Panc1 (cell line): ENCODE measurements around the gene EPX. TPM values are rescaled to one million over a fixed set of nuclear protein-coding genes. Genes with fewer than 3 reads are reported as not detected.

Experiments
- ATAC-seq: fragments of 200-7000 bp; cut with Tn5 transposase; 2 replicates; pipeline ENCODE4 v1.9.1; 2020; ENCODE audit warnings: mild to moderate bottlenecking, moderate library complexity
- BruUV-seq: library from RNA; stranded (reverse); fragments of 400-500 nt; replicated peaks from 2 replicates; lab custom pipeline; 2021; lab: Mats Ljungman, UMichigan
- CTCF ChIA-PET: fragments of 300-600 bp; sonication (Branson Sonifier 250); formaldehyde crosslinking; loops from one replicate; lab custom pipeline; 2022; ENCODE audit warnings: antibody characterized with exemption; lab: Charles Lee
- POLR2A ChIA-PET: fragments of 300-600 bp; sonication (Branson Sonifier 250); formaldehyde crosslinking; loops from one replicate; lab custom pipeline; 2022; ENCODE audit warnings: antibody characterized with exemption; lab: Charles Lee
- DNase-seq: peaks from one replicate; pipeline ENCODE4 v3.0.0-alpha.2; 2010; ENCODE audit warnings: low read depth, low spot score
- H3K27ac ChIP-seq: 2 replicates; pipeline ENCODE4 v1.5.1; 2011; ENCODE audit warnings: mild to moderate bottlenecking, low read length, inconsistent platforms
- H3K27me3 ChIP-seq: fragments of 200-500 bp; sonication (Bioruptor generic); 2 replicates; pipeline ENCODE4 v1.6.0; 2014; ENCODE audit warnings: low read length, inconsistent platforms; ENCODE audit not compliant: control insufficient read depth, insufficient read depth
- H3K36me3 ChIP-seq: fragments of 200-500 bp; sonication (Bioruptor generic); 2 replicates; pipeline ENCODE4 v1.5.1; 2014; ENCODE audit warnings: inconsistent platforms, mild to moderate bottlenecking, low read length, moderate library complexity; ENCODE audit not compliant: control insufficient read depth, insufficient read depth
- H3K4me1 ChIP-seq: 2 replicates; pipeline ENCODE4 v1.5.1; 2011; ENCODE audit warnings: inconsistent platforms, mild to moderate bottlenecking, low read length, moderate library complexity; ENCODE audit not compliant: control insufficient read depth, insufficient read depth
- H3K4me3 ChIP-seq, 2 experiments: 2 replicates each; pipeline ENCODE4 v1.5.1; 2011 to 2012; ENCODE audit warnings: low read depth in 2 of 2, low read length in 2 of 2, mild to moderate bottlenecking in 2 of 2, inconsistent platforms in 1 of 2, moderate library complexity in 1 of 2
- H3K9me3 ChIP-seq: fragments of 200-500 bp; sonication (Bioruptor generic); 2 replicates; pipeline ENCODE4 v1.5.1; 2014; ENCODE audit warnings: low read depth, mild to moderate bottlenecking, inconsistent platforms, low read length, moderate library complexity; ENCODE audit not compliant: control insufficient read depth, insufficient read depth
- POLR2AphosphoS5 ChIP-seq: IDR thresholded peaks from 2 replicates; pipeline ENCODE4 v1.6.1; 2012; ENCODE audit warnings: mild to moderate bottlenecking, low read depth, low read length, moderate library complexity
- SIN3A ChIP-seq: IDR thresholded peaks from 2 replicates; pipeline ENCODE4 v1.6.1; 2012; ENCODE audit warnings: low read depth, mild to moderate bottlenecking, low read length, moderate library complexity, borderline replicate concordance; ENCODE audit not compliant: insufficient read depth
- TCF7L2 ChIP-seq: IDR thresholded peaks from 2 replicates; pipeline ENCODE4 v1.6.1; 2011; ENCODE audit warnings: mild to moderate bottlenecking, low read depth, low read length, inconsistent platforms
- in situ Hi-C: cut with HindIII; loops from 2 replicates; pipeline ENCODE4 v1.10.0; 2016; ENCODE audit warnings: low sequenced_read_pairs, low pct_unique_long_range_greater_than_20kb
- intact Hi-C: fragments of 100-400 bp; cut with micrococcal nuclease; formaldehyde crosslinking; loops from one replicate; pipeline ENCODE4 v1.10.0; 2022; ENCODE audit not compliant: unreplicated experiment
- total RNA-seq: library from RNA; stranded (reverse); gene quantifications from one replicate; pipeline ENCODE4 v1.2.1, GENCODE V29; 2021; ENCODE audit not compliant: unreplicated experiment
- TF ChIP-seq, protein P1 (sequence below), 2 experiments: IDR thresholded peaks; 2 replicates each; pipeline ENCODE4 v1.6.1; 2011 to 2012; ENCODE audit warnings: low read depth in 2 of 2, control low read depth in 1 of 2, low read length in 1 of 2, mild to moderate bottlenecking in 1 of 2, moderate library complexity in 1 of 2; ENCODE audit not compliant: insufficient read depth in 1 of 2
- TF ChIP-seq, protein P2 (sequence below): fragments of 450-650 bp; IDR thresholded peaks from 2 replicates; pipeline ENCODE4 v1.5.1; 2017; ENCODE audit warnings: mild to moderate bottlenecking

Gene EPX
- total RNA-seq, 1 experiment from 2014 or later: not detected

DNA sequence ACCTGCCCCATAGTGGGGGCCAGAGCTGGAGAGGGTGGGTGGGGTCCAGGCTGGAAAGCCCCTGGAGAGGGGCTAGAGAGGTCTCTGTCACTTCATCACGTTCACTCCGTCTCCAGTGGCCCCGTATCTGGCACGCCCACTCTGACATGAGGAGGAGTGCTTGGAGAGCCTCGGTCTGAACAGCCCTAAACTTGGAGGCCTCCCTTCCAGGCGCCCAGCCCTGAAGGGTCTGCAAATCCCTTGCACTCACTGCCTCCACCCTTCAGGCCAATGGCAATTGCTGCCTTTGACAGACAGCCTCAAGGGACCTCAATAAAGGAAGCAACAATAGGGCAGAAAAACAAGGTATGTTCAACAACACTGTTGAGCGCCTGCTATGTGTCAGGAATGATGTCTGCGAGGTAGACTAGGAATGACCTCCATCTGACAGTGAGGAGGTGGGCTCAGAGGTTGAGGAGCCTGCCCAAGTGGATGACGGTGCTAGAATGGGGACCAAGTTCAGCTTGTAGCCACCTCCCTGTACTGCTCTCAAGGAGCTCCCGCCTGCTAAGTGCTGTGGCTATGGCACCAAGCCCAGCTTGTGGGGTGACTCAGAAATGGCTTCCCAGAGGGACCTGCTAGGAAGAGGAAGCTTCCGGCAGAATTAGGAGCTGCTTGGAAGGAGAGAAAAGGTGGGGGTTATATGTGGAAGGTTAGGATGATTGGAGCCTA lies 2.9 kb upstream of the EPX start:
- in situ Hi-C loops: no loop called here
- intact Hi-C loops: no loop called here
- ChIA-PET POLR2A (no interaction called here), CTCF (interaction anchor here (0.6 to 0.8 kb wide), 2 partner anchors 133 to 328 kb away, joined by 3 to 5 read pairs; no protein-coding TSS in a partner anchor)
- Histone ChIP-seq H3K4me3 (no peak overlapping the region), H3K36me3 (no peaks in the 10 kb centered on the region), H3K9me3 (no peaks in the 10 kb centered on the region), H3K27ac (no peak overlapping the region), H3K27me3 (no peaks in the 10 kb centered on the region; the same call in 1 of the 2 replicates), H3K4me1 (peaks cover 5% of the 10 kb centered on the region; the same call in 1 of the 2 replicates)
- ATAC-seq: peak; percentile 75
- no peak for DNase-seq
- TF ChIP-seq, protein P1, sequence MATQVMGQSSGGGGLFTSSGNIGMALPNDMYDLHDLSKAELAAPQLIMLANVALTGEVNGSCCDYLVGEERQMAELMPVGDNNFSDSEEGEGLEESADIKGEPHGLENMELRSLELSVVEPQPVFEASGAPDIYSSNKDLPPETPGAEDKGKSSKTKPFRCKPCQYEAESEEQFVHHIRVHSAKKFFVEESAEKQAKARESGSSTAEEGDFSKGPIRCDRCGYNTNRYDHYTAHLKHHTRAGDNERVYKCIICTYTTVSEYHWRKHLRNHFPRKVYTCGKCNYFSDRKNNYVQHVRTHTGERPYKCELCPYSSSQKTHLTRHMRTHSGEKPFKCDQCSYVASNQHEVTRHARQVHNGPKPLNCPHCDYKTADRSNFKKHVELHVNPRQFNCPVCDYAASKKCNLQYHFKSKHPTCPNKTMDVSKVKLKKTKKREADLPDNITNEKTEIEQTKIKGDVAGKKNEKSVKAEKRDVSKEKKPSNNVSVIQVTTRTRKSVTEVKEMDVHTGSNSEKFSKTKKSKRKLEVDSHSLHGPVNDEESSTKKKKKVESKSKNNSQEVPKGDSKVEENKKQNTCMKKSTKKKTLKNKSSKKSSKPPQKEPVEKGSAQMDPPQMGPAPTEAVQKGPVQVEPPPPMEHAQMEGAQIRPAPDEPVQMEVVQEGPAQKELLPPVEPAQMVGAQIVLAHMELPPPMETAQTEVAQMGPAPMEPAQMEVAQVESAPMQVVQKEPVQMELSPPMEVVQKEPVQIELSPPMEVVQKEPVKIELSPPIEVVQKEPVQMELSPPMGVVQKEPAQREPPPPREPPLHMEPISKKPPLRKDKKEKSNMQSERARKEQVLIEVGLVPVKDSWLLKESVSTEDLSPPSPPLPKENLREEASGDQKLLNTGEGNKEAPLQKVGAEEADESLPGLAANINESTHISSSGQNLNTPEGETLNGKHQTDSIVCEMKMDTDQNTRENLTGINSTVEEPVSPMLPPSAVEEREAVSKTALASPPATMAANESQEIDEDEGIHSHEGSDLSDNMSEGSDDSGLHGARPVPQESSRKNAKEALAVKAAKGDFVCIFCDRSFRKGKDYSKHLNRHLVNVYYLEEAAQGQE (IDR thresholded peaks at IDR 0.05; ENCODE audit: insufficient read depth in 1 of 2, low read depth in 2 of 2, low read length in 1 of 2): no peak
- TF ChIP-seq SIN3A (no peak), TCF7L2 (no peak), POLR2AphosphoS5 (no peak)
- TF ChIP-seq, protein P2, sequence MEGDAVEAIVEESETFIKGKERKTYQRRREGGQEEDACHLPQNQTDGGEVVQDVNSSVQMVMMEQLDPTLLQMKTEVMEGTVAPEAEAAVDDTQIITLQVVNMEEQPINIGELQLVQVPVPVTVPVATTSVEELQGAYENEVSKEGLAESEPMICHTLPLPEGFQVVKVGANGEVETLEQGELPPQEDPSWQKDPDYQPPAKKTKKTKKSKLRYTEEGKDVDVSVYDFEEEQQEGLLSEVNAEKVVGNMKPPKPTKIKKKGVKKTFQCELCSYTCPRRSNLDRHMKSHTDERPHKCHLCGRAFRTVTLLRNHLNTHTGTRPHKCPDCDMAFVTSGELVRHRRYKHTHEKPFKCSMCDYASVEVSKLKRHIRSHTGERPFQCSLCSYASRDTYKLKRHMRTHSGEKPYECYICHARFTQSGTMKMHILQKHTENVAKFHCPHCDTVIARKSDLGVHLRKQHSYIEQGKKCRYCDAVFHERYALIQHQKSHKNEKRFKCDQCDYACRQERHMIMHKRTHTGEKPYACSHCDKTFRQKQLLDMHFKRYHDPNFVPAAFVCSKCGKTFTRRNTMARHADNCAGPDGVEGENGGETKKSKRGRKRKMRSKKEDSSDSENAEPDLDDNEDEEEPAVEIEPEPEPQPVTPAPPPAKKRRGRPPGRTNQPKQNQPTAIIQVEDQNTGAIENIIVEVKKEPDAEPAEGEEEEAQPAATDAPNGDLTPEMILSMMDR: no peak
- BruUV-seq: no TSS peak

- DNase-seq: no peak
- Histone ChIP-seq H3K27me3 (no peaks in the 10 kb centered on the region; the same call in 1 of the 2 replicates), H3K4me1 (peaks cover 5% of the 10 kb centered on the region; the same call in 1 of the 2 replicates), H3K9me3 (no peaks in the 10 kb centered on the region), H3K27ac (no peak overlapping the region), H3K36me3 (no peaks in the 10 kb centered on the region), H3K4me3 (no peak overlapping the region)
- POLR2A ChIA-PET: no interaction called here
- ATAC-seq: no peak
- CTCF ChIA-PET: interaction anchor here (0.6 kb wide), 2 partner anchors 23 to 24 kb away, joined by 3 to 15 read pairs; no protein-coding TSS in a partner anchor
- no peak for TF ChIP-seq SIN3A
- TF ChIP-seq, protein P1 (IDR thresholded peaks at IDR 0.05; ENCODE audit: insufficient read depth in 1 of 2, low read depth in 2 of 2, low read length in 1 of 2): no peak
- TF ChIP-seq, protein P2: no peak
- TF ChIP-seq POLR2AphosphoS5: no peak
- no peak for TF ChIP-seq TCF7L2
- intact Hi-C loops: no loop called here
- no TSS peak for BruUV-seq
- in situ Hi-C loops: no loop called here
Observed at GRCh38 chr17:58191241-58191896, 1.2 kb upstream of the EPX start.
